HG02610 (cell line): ENCODE measurements around the gene IFI16.
A peak's percentile ranks its signal among the peaks of the same experiment; 100 is the strongest.
"Not testable (repeated sequence)": the region's sequence is repeated elsewhere in the genome, so short reads cannot be mapped to it uniquely, and the experiment has no call there.

Experiments used
- ATAC-seq: cut with Tn5 transposase; IDR thresholded peaks from one replicate; pipeline ENCODE4 v1.9.1; 2021; ENCODE audit warnings: mild to moderate bottlenecking, moderate library complexity; ENCODE audit not compliant: unreplicated experiment

The IFI16 gene

DNA sequence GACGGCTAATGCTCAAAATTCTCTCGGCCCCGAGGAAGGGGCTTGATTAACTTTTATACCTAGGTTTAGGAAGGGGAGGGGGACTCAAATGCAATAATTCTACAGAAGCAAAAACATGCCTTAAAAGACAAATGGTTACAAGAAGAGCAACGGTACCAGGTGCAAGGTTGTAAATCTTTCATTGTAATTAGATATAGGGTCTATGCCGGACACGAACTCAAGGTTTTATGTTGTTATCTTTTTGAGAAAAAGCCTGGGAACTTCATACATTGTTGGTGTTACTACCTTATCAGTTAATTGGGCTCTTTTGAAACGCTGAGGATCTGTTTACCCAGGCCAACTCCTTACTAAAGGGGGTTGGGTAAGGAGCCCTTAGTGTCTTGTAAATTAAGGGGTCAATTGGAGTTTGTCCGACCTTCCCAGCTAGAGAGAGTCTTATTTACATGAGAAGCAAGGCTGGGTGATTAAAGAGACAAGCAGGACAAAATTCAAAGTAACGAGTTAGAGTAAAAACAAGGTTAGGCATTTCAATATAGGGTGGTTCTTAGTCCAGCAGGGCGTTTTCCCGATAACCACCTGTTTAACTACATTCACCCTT lies 3.4 kb upstream of the IFI16 start:
- ATAC-seq, result not testable (repeated sequence)

DNA sequence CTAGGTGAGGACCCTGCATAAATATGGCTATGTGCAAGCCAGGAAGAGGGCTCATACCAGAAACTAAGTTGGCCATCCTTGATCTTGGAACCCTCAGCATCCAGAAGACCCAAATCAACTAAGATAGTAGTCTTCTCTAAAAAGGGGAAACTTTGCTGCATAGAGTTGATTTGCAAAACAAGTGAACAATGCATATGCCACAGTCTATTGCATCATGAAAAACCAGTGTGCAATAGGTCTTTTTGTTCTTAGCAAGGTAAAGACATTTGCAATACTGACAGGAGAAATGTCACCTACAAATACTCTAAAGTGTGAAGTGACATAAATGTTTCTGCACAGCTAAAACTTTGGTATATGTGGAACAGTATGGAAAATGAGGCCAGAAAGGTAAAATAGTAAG lies 2.0 kb upstream of the IFI16 start:
- no peak for ATAC-seq

DNA sequence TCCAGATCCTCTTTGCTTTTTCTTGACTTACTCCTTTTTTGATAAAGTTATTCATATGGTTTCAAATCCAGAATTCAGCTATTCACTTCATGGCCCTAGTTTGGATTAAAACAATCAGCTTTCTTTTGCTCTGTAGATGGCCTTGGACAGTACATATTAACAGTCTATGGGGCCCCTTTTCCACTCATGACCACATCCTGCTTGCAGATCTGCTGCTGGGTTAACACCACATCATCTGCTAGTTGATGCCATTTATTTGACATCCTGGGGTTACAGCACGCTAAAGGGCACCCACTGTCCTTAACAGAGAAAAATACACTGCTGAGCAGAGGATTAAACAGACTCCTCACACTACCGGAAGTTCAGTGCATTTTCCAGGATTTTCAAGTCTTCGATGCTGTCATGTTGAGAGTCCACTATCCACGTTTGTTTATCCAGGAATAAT lies 941 bp upstream of the IFI16 start:
- ATAC-seq, result peak; percentile 73

DNA sequence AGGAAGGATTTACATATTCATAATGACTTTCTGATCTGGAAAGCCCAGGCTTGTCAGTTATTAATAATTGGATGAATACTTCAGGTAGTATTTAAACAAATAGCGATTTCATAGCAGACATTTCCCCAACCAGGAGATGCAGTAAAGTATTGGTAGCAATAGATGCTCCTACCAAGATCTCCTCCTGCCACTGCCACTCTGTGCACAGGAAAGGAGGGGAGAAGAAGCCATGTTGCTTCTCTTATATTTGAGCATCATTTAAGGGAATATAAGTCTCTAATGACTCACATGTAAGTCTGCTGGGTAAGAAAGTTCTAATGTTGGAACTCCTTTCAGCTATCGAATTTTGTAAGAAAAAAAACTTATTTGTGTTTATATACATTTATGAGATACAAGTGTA lies 420 bp upstream of the IFI16 start:
- ATAC-seq, result no peak

DNA sequence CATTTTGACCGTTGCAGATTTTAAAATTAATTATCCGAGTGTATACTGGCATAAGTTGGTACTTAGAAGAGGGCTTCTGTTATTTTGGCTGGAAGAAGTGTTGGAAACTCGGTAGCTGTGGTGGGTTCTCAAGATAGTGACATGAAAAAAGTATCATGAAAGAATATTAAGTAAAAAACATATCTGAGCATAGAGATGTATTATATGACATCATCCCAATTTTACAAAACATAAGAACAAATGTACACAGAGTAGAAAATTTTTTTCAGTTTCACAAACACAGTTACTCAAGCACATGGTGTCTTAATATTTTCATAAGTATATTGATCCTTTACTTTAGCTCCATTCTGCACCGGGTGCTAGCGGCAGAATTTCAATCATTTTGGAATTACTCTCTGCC lies 684 bp downstream of the IFI16 start:
- ATAC-seq, result no peak

DNA sequence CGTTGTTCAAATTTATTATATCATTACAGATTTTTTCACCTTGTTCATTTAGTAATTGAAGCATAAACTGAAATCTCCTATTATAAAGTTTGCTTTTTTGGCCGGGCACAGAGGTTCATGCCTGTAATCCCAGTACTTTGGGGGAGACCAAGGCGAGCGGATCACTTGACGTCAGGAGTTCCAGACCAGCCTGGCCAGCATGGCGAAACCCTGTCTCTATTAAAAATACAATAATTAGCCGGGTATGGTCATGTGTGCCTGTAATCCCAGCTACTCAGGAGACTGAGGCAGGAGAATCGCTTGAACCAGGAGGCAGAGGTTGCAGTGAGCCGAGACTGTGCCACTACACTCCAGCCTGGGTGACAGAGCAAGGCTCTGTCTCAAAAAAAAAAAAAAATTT lies 1.3 kb downstream of the IFI16 start:
- ATAC-seq, result not testable (repeated sequence)

DNA sequence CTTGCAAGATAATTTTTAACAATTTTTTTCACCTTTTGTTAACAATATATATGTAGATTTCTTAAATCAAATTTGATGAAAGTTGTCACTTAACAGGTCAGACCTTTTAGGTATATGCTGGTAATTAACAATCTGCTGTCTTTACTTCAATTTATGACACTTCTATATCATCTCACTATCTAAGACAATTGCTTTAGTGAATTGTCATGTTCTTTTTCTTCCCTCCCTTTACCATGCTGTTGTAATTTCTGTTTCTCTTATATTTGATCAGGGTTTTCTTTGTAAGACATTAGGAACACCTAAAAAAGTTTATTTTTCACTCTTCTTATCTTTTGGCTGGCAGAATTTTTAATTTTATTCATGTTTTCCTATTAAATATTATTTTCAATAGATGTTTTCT lies 2.0 kb downstream of the IFI16 start:
- ATAC-seq, result no peak

DNA sequence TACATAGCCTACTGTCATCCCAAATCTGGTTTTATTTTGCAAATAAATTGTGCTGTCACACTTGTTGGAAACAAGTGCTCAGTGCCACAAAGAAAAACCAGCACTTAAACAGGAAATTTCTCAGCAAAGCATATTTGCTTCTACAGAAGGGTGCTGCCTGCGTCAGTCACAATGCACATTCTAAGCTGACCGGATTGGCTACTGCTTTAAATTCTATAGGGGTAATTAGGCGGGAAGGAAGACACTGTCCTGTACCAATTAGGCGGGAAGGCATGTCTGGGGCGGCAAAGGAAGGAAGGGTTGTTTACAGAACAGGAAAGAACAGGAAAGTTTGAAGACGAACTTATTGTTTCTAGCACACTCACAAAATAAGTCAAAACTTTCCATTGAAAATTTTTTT lies 2.8 kb downstream of the IFI16 start:
- no peak for ATAC-seq

DNA sequence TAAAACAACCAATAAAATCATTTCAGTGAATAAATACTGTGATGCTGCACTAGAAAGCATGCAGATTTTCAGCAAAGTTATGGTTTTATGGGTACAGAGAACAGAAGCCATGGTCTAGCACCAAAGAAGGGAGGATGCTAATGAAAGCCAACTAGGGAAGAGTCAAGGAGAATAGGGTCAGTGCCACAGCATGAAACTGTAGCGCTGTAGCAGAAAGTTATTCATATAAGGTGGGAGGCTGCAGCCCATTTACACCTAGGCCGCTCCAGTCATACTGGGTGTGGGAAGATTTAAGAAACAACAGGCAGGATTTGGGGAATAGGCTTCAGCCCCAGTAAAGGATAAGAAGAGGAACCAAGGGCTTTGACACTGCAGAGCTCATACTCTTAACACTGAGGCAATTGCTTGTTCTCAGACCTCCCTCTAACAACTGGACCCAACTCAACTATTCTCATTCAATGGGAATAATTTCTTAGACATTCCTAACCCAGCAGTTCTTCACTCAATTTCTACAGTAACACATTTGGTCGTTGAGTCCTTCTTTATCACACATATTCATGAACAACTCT lies 4.4 kb downstream of the IFI16 start:
- no peak for ATAC-seq

DNA sequence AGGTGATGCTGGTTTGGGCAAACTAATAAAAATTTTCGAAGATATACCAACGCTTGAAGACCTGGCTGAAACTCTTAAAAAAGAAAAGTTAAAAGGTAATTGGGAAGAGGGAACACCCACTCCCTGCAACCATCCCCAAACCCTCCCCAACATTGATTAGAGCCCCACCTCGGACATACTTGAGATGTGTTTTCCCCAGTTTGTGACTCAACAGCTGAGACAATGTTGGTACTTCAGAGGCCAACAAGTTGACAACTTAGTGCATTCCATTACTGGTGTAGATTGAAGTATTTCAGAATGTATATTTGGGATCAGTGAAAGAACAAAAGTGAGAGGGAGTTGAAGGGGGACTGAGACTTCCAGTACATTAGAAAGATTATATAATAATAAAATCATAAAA lies 5.1 kb downstream of the IFI16 start:
- ATAC-seq, result no peak

DNA sequence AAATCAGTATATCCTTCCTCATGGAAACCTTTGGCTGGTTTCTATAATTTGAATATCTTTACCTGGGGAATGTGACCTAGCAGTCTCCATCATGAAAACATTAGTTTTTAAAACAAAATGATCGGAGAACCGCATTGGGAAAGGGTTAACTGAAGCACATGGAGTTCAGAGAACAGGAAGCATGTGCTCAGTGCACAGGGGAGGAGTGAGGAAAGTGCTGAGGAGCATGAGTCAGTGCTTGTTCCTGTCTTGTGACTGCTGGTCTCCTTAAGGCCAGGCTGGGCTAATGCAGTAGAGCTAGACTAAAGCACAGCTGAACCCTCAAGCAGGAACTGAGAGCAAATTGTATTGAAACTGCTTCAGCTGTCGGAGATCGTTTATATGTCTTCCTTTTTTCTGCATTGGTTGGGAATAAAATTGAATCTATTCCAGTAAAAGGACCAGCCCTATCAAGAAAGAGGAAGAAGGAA lies 5.8 kb downstream of the IFI16 start:
- peak; percentile 96 for ATAC-seq

DNA sequence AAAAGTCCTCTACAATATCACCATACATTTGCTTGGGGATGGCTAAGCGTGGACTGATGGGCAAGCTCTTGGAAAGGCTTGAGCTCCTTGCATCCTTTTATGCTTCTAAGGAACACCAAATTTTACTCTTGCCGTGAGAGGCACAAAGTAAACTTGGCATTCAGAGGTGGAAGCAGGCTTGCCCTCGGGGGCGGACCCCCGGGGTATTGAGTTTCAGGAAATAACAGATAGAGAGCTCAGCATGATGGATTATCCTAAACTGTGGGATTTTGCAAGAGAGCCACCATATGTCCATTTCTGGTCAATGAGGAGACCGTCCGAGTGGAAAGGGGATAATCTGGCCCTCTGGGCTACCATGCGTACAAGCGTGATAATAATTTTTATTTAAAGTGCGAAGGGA lies 14.0 kb downstream of the IFI16 start:
- no peak for ATAC-seq

DNA sequence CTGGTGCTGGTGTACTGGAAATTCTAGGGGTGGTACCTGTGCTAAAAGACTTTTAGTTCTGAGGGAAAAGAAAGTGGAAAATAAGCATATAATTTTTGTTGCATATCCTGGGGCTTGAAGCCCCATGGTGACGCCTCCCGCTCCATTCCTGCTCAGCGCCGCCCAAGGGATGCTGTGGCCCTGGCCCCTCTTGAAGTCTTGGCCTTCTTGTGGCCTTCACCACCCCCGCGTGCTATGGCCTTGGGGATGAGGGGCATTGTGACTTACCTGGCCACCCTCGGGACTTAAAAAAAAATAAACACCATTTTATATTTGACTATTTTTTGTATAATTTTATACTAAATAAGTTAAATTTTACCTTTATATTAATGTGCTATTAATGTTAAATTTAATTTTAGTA lies 15.3 kb downstream of the IFI16 start:
- no peak for ATAC-seq

DNA sequence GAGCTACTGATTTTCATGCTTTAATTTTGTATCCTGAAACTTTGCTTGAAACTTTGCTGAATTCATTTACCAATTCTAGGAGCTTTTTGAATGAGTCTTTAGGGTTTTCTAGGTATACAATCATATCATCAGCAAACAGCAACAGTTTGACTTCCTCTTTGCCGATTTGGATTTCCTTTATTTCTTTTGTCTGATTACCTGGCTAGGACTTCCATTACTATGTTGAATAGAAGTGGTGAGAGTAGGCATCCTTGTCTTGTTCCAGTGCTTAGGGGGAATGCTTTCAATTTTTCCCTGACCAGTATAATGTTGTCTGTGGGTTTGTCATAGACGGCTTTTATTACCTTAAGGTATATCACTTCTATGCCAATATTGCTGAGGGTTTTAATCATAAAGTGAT lies 17.1 kb downstream of the IFI16 start:
- ATAC-seq, result not testable (repeated sequence)

DNA sequence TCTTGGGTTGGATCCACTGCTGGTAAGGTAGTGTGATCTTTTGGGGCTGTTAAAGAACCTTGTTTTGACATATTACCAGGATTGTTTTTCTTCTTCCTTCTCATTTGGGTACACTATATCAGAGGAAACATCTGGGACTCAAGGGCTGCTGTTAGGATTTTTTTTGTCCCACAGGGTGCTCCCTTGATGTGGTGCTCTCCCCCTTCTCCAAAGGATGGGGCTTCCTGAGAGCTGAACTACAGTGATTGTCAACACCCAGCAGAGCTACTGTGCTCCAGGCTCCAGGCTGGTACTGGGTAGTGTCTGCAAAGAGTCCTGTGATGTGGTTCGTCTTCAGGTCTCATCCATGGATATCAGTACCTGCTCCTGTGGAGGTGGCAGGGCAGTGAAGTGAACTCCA lies 20.6 kb downstream of the IFI16 start:
- ATAC-seq, result no peak

DNA sequence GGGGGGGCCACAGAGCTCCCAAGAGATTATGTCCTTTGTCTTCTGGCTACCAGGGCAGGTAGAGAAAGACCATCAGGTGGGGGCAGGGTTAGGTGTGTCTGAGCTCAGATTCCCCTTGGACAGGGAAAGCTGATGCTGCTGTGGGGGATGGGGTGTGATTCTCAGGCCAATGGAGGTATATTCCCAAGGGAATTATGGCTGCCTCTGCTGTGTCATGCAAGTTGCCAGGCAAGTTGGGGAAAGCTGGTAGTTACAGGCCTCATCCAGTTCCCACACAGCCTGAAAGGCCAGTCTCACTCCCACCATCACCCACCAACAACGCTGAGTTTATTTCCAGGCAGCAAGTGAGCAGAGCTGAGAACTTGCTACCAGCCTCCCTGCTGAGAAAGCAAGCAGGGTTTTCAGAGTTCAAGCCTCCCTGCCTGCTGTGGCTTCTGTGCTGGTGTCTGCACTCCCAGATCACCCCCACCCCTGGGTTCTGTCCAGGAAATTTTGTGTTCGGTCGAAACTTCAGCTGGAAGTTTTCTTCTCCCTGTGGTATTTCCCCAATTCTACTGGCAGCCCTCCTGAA lies 21.3 kb downstream of the IFI16 start:
- ATAC-seq, result no peak

DNA sequence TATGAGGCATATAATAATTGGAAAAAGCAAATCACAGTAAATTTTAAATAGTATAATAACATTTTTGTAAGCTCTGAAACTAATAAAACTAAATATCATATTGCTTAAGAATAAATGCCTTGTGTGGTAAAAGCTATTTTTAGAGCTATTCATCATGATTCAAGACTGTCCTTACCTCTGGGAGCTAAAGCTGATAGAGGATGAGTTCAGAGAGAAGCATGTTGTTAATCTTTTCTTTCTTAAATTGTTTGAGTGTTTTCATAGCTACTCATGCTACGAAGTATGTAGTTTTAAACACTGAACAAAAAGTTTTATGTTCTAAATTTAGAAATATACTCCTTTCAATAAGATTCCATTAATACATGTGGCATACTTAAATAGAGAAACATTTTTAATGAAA lies 30.5 kb downstream of the IFI16 start:
- no peak for ATAC-seq

DNA sequence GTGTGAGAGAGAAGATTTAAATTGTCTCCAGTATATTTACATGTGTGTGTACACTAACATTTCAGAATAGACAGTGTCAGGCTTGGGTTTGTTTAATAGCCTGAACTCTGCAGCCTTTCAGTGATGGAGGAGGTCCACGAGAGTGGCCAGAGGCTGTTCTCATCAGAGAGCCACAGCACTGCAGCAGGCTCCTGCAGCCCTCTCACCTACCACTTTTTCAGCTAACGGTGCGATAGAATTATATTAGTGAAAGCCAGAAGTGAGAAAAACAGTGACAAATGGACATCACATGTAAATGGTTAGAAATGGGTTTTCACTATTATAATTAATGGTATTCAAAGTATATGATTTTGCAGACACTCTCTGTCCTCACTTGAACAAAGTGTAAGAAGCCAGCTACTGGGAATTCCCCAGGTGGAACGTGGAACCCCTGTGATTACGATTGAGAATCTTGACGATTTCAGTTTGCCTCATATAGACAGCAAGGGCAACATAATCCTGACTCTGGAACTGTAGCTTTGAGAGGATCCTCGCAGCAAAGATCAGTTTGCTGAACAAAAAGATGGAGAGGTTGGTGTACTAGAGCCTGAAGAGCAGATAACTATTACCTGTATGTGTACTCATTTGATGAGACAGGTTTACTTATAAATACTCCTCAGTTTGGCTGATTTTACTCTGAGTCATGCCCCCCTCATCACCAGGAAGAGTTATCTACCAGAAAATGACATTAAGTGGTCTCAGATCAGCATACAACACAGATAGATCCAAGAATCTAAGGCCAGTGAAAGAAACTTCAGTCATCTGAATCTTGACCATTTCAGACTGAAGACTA lies 31.4 kb downstream of the IFI16 start:
- peak; percentile 72 for ATAC-seq

DNA sequence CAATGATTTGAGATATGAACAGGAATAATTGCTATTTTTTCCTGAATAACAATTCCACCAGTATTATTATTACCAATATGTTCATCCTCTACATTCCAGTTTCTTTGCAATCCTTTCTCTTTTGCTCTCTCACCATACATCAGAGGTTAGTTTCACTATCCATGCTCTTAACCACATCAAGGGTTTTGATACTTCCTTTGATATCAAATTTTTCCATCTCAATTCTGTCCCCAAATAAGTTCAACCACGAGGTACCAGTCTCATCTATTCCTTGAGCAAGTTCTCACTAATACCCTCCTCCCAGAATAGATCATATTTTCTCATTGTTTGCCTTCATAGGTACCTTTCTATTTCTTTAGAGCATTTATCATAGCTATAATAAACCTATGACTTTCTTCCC lies 36.8 kb downstream of the IFI16 start:
- ATAC-seq, result not testable (repeated sequence)

DNA sequence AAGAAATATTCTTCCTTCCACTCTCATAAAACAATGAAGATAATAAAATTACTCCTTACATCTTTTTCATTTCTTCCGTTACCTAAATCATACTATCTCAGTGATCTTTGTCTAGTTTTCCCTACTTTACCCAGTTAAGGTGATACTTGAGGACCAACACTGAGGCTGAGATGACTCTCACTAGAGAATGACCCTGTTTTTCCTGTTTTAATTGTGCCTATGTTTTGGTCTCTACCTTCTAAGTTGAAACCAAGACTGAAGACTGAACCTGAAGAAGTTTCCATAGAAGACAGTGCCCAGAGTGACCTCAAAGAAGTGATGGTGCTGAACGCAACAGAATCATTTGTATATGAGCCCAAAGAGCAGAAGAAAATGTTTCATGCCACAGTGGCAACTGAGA lies 41.7 kb downstream of the IFI16 start:
- no peak for ATAC-seq

DNA sequence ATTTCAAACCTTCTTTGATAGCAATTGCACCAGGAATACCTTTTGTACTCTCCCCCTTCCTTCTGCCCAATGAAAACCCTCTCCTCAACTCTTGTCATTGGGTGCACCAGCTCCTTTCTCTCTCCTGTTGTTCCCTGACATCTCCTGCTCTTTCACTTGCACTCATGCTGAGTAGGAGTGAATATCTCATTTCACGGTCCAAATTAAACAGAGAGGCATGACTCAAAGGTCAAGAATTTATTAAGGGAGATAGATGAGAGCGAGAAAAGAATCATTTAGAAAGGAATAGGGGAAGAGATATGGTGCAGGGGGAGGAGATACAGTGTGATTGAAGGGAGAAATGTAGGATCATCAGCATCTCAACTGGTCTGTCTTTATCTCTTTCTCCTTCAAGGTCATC lies 44.7 kb downstream of the IFI16 start:
- ATAC-seq, result no peak

DNA sequence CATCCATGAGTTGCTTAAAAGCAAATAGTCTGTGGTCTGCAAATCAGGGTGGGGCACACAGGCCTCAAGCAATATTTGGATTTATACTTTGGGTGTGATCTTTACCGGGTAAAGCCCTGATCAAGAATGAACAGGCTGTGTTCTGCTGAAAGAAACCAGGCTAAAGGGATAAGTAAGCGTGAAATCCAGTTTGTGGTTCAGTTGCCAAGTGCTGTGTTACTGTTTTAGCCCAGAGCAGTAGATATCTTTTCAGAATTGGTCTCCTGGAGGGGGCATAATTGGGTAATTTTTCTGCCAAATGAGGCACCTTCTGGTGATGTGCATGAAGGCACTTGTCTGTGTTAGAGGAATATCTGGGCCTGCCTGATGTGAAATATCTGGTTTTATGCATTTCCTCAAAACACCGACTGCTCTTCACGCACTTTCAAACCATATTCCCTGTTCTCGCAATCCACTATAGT lies 45.5 kb downstream of the IFI16 start:
- no peak for ATAC-seq
